Daoy (cell line): ENCODE results near the gene GLE1. TPM values are rescaled to one million over a fixed set of nuclear protein-coding genes. Genes with fewer than 3 reads are reported as not detected.

Experiments
- total RNA-seq: library from RNA; depleted of rRNA; stranded (reverse); fragments of >200 nt; shearing (Covaris generic); gene quantifications from 2 replicates; pipeline ENCODE4 v1.2.3, GENCODE V29; 2014; rRNA removed

Gene GLE1
- total RNA-seq, 1 experiment from 2014 or later, result 58.3 TPM

Other genes starting within 250 kb of the GLE1 start
- gene GOLGA2, start 228.7 kb upstream of the GLE1 start, total RNA-seq, result 76.5 and 85.5 TPM in 2 replicates
- 72.8 and 93.9 TPM in 2 replicates for gene SWI5, start 228.4 kb upstream of the GLE1 start, total RNA-seq
- 34.8 and 55.2 TPM in 2 replicates for gene TRUB2, start 182.3 kb upstream of the GLE1 start, total RNA-seq
- 56.6 and 67.4 TPM in 2 replicates for gene COQ4, start 181.9 kb upstream of the GLE1 start, total RNA-seq
- 24.8 and 33.9 TPM in 2 replicates for gene SLC27A4, start 164.2 kb upstream of the GLE1 start, total RNA-seq
- gene URM1, start 133.3 kb upstream of the GLE1 start, total RNA-seq, result 58.5 and 83.0 TPM in 2 replicates
- 16.6 and 22.0 TPM in 2 replicates for gene CERCAM, start 83.9 kb upstream of the GLE1 start, total RNA-seq
- gene ODF2, start 48.7 kb upstream of the GLE1 start, total RNA-seq, result 103 and 104 TPM in 2 replicates
- gene SPTAN1, start 47.9 kb downstream of the GLE1 start, total RNA-seq, result 161 and 164 TPM in 2 replicates
- 170 and 194 TPM in 2 replicates for gene DYNC2I2, start 152.1 kb downstream of the GLE1 start, total RNA-seq
- 1,185 and 1,206 TPM in 2 replicates for gene SET, start 184.5 kb downstream of the GLE1 start, total RNA-seq
- 8.2 and 16.8 TPM in 2 replicates for gene PKN3, start 197.8 kb downstream of the GLE1 start, total RNA-seq
- gene ZDHHC12, start 219.4 kb downstream of the GLE1 start, total RNA-seq, result 62.3 and 78.8 TPM in 2 replicates